Vagina (tissue), 2 donors: ENCODE measurements around the gene RPS6KA1. TPM values are rescaled to one million over a fixed set of nuclear protein-coding genes. Genes with fewer than 3 reads are reported as not detected.

ENCODE experiments used
- DNase-seq, 2 donors: peaks; one replicate each; pipeline ENCODE4 v3.0.0-alpha.2; 2017; ENCODE audit errors: extremely low spot score in 2 of 2
- H3K27ac ChIP-seq: fragments of 200-600 bp; sonication (generic); one replicate; pipeline ENCODE4 v1.5.1; 2019
- H3K27me3 ChIP-seq: fragments of 200-600 bp; sonication (generic); one replicate; pipeline ENCODE4 v1.5.1; 2019
- H3K36me3 ChIP-seq, 2 donors: fragments of 200-600 bp; sonication (generic); one replicate each; pipeline ENCODE4 v1.5.1; 2017 to 2019
- H3K4me1 ChIP-seq: fragments of 200-600 bp; sonication (generic); one replicate; pipeline ENCODE4 v1.5.1; 2019
- H3K4me3 ChIP-seq, 2 donors: fragments of 200-600 bp; sonication (generic); 1 replicate in 1 of 2; 2 replicates in 1 of 2; pipeline ENCODE4 v1.5.1; 2016 to 2019
- H3K9me3 ChIP-seq: fragments of 200-600 bp; sonication (generic); one replicate; pipeline ENCODE4 v1.5.1; 2019
- POLR2A ChIP-seq, 2 donors: fragments of 450-650 bp; IDR thresholded peaks; one replicate each; pipeline ENCODE4 v1.6.1; 2017; ENCODE audit warnings: antibody characterized with exemption in 2 of 2, mild to moderate bottlenecking in 2 of 2, moderate library complexity in 2 of 2
- POLR2AphosphoS5 ChIP-seq, 2 donors: sonication (generic); formaldehyde crosslinking; IDR thresholded peaks; one replicate each; pipeline ENCODE4 v1.9.0; 2017; ENCODE audit warnings: antibody characterized with exemption in 2 of 2, mild to moderate bottlenecking in 2 of 2, low read depth in 1 of 2; ENCODE audit not compliant: insufficient read depth in 1 of 2
- intact Hi-C: fragments of 100-400 bp; cut with DNase I; formaldehyde crosslinking; loops from one replicate; pipeline ENCODE4 v1.15.1; 2023
- total RNA-seq: library from RNA; depleted of rRNA; stranded (reverse); fragments of >200 nt; gene quantifications from one replicate; pipeline ENCODE4 v1.2.3, GENCODE V29; 2016
- TF ChIP-seq, protein P1 (sequence below), 3 experiments: fragments of 450-650 bp in 2 of 3; fragments of 200-600 bp in 1 of 3; sonication (generic) in 1 of 3; IDR thresholded peaks; one replicate each; pipeline ENCODE4 v1.5.1; 2017 to 2019; ENCODE audit warnings: antibody characterized with exemption in 3 of 3, mild to moderate bottlenecking in 2 of 3, moderate library complexity in 2 of 3

The RPS6KA1 gene
- total RNA-seq, 1 donor from 2014 or later: 22.8 TPM

DNA sequence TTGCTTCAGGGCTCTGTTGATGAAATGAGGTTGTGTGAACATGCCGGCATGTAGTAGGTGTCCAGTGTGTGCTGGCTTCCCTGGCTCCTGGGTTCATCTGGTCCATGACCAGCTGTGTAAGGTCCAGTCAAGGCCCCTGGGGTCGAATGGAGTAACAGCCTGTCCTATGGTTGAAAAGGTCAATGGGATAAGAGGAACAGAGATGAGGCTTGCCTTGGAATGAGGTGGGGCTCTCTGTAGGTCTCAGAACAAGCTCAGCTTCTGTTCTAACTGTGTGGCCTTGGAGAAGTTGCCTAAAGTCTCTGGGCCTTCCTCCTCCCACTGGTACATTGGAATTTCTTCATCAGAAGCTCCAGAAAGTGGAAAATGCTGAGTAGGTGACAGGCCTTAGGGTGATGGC lies 26.6 kb downstream of the RPS6KA1 start:
- no peak for DNase-seq
- Histone ChIP-seq H3K27me3 (no peaks in the 10 kb centered on the region), H3K36me3 (no peaks in the 10 kb centered on the region), H3K27ac (no peak overlapping the region), H3K4me3 (no peak overlapping the region), H3K9me3 (no peaks in the 10 kb centered on the region), H3K4me1 (no peaks in the 10 kb centered on the region)
- intact Hi-C loops: no loop called here
- TF ChIP-seq POLR2A (IDR thresholded peaks at IDR 0.05): no peak
- TF ChIP-seq, protein P1, sequence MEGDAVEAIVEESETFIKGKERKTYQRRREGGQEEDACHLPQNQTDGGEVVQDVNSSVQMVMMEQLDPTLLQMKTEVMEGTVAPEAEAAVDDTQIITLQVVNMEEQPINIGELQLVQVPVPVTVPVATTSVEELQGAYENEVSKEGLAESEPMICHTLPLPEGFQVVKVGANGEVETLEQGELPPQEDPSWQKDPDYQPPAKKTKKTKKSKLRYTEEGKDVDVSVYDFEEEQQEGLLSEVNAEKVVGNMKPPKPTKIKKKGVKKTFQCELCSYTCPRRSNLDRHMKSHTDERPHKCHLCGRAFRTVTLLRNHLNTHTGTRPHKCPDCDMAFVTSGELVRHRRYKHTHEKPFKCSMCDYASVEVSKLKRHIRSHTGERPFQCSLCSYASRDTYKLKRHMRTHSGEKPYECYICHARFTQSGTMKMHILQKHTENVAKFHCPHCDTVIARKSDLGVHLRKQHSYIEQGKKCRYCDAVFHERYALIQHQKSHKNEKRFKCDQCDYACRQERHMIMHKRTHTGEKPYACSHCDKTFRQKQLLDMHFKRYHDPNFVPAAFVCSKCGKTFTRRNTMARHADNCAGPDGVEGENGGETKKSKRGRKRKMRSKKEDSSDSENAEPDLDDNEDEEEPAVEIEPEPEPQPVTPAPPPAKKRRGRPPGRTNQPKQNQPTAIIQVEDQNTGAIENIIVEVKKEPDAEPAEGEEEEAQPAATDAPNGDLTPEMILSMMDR (IDR thresholded peaks at IDR 0.05): no peak
- TF ChIP-seq POLR2AphosphoS5 (IDR thresholded peaks at IDR 0.05; ENCODE audit: insufficient read depth in 1 of 2, low read depth in 1 of 2): no peak

DNA sequence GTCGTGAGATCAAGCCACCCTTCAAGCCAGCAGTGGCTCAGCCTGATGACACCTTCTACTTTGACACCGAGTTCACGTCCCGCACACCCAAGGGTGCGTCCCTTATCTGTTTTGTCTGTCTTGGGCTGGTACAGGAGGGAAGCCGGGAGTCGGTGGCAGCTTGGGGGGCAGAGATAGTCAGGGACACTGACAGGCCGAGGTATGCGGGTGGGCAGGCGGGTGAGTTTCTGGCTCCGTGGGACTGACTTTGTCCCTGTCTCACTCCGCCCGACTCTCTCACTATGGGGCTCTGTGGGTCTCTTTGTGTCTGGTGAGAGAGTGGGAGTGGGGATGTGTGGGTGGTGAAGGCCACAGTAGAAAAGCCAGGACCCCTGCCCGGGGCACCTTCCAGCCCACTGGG lies 27.4 kb downstream of the RPS6KA1 start:
- no peaks in the 10 kb centered on the region for H3K9me3 ChIP-seq
- no peaks in the 10 kb centered on the region for H3K4me1 ChIP-seq
- DNase-seq: no peak
- H3K27ac ChIP-seq: no peak overlapping the region
- H3K4me3 ChIP-seq: no peak overlapping the region
- TF ChIP-seq, protein P1 (IDR thresholded peaks at IDR 0.05): no peak
- TF ChIP-seq POLR2AphosphoS5 (IDR thresholded peaks at IDR 0.05; ENCODE audit: insufficient read depth in 1 of 2, low read depth in 1 of 2): no peak
- no peak for TF ChIP-seq POLR2A (IDR thresholded peaks at IDR 0.05)
- no peaks in the 10 kb centered on the region for H3K36me3 ChIP-seq
- no peaks in the 10 kb centered on the region for H3K27me3 ChIP-seq
- intact Hi-C loops: no loop called here

DNA sequence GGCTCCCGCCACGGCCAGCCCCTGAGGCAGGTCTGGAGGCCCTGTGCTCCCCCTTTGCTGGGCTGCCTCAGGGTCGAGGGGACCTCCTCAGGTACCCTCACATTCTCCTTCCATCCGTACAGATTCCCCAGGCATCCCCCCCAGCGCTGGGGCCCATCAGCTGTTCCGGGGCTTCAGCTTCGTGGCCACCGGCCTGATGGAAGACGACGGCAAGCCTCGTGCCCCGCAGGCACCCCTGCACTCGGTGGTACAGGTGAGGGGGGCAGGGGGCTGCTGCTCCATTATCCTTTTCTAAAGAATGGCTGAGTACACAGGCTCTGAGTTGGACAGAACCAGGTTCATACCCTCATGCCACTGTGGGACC lies 29.1 kb downstream of the RPS6KA1 start:
- Histone ChIP-seq H3K27me3 (no peaks in the 10 kb centered on the region), H3K27ac (no peak overlapping the region), H3K9me3 (no peaks in the 10 kb centered on the region), H3K36me3 (no peaks in the 10 kb centered on the region), H3K4me1 (no peaks in the 10 kb centered on the region), H3K4me3 (no peak overlapping the region)
- DNase-seq: no peak
- intact Hi-C loops: no loop called here
- no peak for TF ChIP-seq POLR2AphosphoS5 (IDR thresholded peaks at IDR 0.05; ENCODE audit: insufficient read depth in 1 of 2, low read depth in 1 of 2)
- TF ChIP-seq POLR2A (IDR thresholded peaks at IDR 0.05): no peak
- TF ChIP-seq, protein P1 (IDR thresholded peaks at IDR 0.05): no peak

DNA sequence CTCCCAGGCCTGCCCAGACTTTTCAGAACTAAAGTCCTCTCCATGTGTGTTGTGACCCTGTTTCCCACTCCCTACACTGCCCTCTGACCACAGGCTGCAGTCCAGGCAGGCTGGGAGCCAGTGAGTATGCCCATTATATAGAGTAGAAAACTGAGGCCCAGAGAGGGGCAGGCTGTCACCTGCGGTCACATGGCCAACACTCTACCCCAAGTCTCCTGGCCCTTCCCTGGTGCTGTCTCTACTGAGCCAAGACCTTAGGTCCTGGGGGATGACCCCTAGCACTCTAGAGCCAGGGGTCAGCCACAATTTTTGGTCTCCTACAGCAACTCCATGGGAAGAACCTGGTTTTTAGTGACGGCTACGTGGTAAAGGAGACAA lies 30.8 kb downstream of the RPS6KA1 start:
- Histone ChIP-seq H3K27ac (no peak overlapping the region), H3K4me3 (no peak overlapping the region), H3K36me3 (no peaks in the 10 kb centered on the region), H3K4me1 (no peaks in the 10 kb centered on the region), H3K9me3 (no peaks in the 10 kb centered on the region), H3K27me3 (no peaks in the 10 kb centered on the region)
- DNase-seq: no peak
- no peak for TF ChIP-seq POLR2AphosphoS5 (IDR thresholded peaks at IDR 0.05; ENCODE audit: insufficient read depth in 1 of 2, low read depth in 1 of 2)
- no peak for TF ChIP-seq POLR2A (IDR thresholded peaks at IDR 0.05)
- TF ChIP-seq, protein P1 (IDR thresholded peaks at IDR 0.05): no peak
- intact Hi-C loops: no loop called here

DNA sequence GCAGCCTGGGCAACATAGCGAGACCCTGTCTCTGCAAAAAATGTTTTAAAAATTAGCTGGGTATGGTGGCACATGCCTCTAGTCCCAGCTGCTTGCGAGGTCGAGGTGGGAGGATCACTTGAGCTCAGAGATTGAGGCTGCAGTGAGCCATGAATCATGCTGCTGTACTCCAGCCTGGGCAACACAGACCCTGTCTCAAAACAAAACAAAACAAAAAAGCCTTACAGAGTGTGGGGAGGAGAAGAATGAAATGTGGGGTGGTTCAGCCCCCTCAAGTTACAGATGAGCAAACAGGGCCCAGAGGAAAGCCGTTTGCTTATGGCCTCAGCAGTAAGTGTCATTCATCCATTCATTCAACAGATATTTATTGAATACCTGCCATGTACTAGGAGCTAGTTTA lies 40.7 kb downstream of the RPS6KA1 start:
- intact Hi-C loops: no loop called here
- Histone ChIP-seq H3K4me3 (no peak overlapping the region), H3K27ac (no peak overlapping the region), H3K36me3 (no peaks in the 10 kb centered on the region), H3K27me3 (no peaks in the 10 kb centered on the region), H3K9me3 (no peaks in the 10 kb centered on the region), H3K4me1 (no peaks in the 10 kb centered on the region)
- TF ChIP-seq POLR2A (IDR thresholded peaks at IDR 0.05) (no peak), POLR2AphosphoS5 (IDR thresholded peaks at IDR 0.05; ENCODE audit: insufficient read depth in 1 of 2, low read depth in 1 of 2) (no peak)
- TF ChIP-seq, protein P1 (IDR thresholded peaks at IDR 0.05): no peak
- DNase-seq: no peak
